ENCODE measurements around the gene FXYD7.

GRCh38 chr19:35164418-35164817 lies 21.4 kb downstream of the FXYD7 start:
- no peak for TF ChIP-seq EZH2 (IDR thresholded peaks at IDR 0.05; ENCODE audit: borderline replicate concordance, low read length)
- TF ChIP-seq CTCF (IDR thresholded peaks at IDR 0.05; ENCODE audit: low read length), result no peak

All from OCI-LY1 (cell line).